BJ (cell line): ENCODE results near the gene CEP70. TPM values are rescaled to one million over a fixed set of nuclear protein-coding genes. Genes with fewer than 3 reads are reported as not detected.

ENCODE experiments used
- CTCF ChIA-PET: fragments of 350-600 bp; formaldehyde crosslinking; extraction: SDS; loops from one replicate; lab custom pipeline; 2021; ENCODE audit warnings: antibody characterized with exemption, inconsistent platforms; lab: Yijun Ruan, JAX
- POLR2A ChIA-PET: fragments of 300-600 bp; sonication (Branson Sonifier 250); formaldehyde crosslinking; extraction: SDS; loops from one replicate; lab custom pipeline; 2021; ENCODE audit warnings: antibody characterized with exemption; lab: Charles Lee
- DNase-seq: peaks from one replicate; pipeline ENCODE4 v3.0.0-alpha.2; 2011; ENCODE audit warnings: low read depth
- H3K27me3 ChIP-seq: 2 replicates; pipeline ENCODE4 v1.6.0; 2011; ENCODE audit warnings: low read length; ENCODE audit not compliant: control insufficient read depth, insufficient read depth
- H3K36me3 ChIP-seq: 2 replicates; pipeline ENCODE4 v1.5.1; 2011; ENCODE audit warnings: low read length; ENCODE audit not compliant: control insufficient read depth, insufficient read depth
- H3K4me3 ChIP-seq: 2 replicates; pipeline ENCODE4 v1.5.1; 2011; ENCODE audit warnings: low read depth, mild to moderate bottlenecking, control low read depth, low read length
- CTCF ChIP-seq: IDR thresholded peaks from 2 replicates; pipeline ENCODE4 v1.5.1; 2011; ENCODE audit warnings: low read depth, mild to moderate bottlenecking, control low read depth, inconsistent platforms, low read length, moderate library complexity; ENCODE audit not compliant: insufficient read depth
- polyA plus RNA-seq: library from polyadenylated mRNA; depleted of rRNA; stranded (reverse); fragments of >200 nt; gene quantifications from 2 replicates; pipeline ENCODE4 v1.2.3, GENCODE V29; 2011

Gene CEP70
- polyA plus RNA-seq, 1 experiment = 3.6 TPM

DNA sequence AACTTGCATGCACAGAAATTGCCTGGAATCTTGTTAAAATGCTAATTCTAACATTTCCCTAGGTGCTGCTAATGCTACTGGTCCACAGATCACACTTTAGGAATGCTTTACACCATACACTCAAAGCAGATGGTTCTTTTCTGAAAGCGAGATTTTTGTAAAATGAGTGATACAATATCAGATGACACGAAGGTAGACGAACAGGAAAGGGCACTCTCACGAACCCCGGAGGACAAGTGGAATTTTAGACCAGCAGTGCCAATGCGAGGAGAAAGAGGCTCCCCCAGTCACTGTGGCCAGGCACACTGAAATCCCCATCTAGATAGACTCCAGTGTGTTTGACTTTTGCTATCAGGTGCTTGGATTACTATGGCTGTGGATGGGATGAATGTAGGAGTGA, 35.5 kb upstream of the CEP70 start:
- ChIA-PET POLR2A (no interaction called here), CTCF (no interaction called here)
- no peak for TF ChIP-seq CTCF
- Histone ChIP-seq H3K4me3 (no peak overlapping the region), H3K27me3 (no peaks in the 10 kb centered on the region), H3K36me3 (peaks cover 1% of the 10 kb centered on the region; the same call in 1 of the 2 replicates)
- no peak for DNase-seq

DNA sequence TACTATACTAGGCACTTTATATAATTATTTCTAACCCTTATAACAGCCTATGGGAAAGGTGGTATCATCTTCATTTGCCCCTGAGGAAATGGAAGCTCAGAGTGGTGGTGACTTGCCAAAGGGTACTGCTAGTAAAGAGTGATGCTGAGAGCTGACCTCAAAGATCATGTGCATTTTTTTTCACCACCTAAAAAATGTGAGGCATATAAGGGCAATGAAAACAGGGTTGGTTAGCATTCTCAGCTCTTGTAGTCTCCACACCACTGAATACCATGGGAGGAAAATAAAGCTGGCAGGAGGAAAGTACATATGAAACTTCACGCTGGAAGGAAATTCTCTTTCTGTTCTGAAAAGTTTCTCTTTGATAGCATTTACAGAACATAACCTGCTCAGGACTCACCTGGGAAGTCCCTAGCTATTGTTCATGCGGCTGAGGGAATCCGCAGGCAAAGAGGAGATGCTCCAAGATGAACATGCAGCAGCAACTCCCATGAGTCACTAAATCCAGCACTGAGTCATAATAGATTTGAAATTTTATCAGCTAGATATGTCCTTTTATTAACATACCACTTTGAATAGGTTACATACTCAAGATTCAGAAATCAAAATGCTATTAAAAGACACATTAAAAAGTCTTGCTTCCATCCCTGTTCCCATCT, 31.8 kb upstream of the CEP70 start:
- no peaks in the 10 kb centered on the region for H3K27me3 ChIP-seq
- peaks cover 1% of the 10 kb centered on the region; the same call in 1 of the 2 replicates for H3K36me3 ChIP-seq
- CTCF ChIA-PET = interaction anchor here (1.0 to 2.7 kb wide), 2 partner anchors 31 to 290 kb away, joined by 3 to 8 read pairs; partner anchors contain the start of gene CEP70
- H3K4me3 ChIP-seq = no peak overlapping the region
- DNase-seq = no peak
- POLR2A ChIA-PET = no interaction called here
- TF ChIP-seq CTCF = no peak

GRCh38 chr3:138624518-138624917, 30.5 kb upstream of the CEP70 start:
- CTCF ChIA-PET = interaction anchor here (1.0 to 2.7 kb wide), 3 partner anchors 30 to 292 kb away, joined by 3 to 8 read pairs (median 3); partner anchors contain the start of gene CEP70
- H3K4me3 ChIP-seq = no peak overlapping the region
- H3K27me3 ChIP-seq = no peaks in the 10 kb centered on the region
- H3K36me3 ChIP-seq = no peaks in the 10 kb centered on the region; the same call in 1 of the 2 replicates
- no peak for DNase-seq
- POLR2A ChIA-PET = no interaction called here
- no peak for TF ChIP-seq CTCF

DNA sequence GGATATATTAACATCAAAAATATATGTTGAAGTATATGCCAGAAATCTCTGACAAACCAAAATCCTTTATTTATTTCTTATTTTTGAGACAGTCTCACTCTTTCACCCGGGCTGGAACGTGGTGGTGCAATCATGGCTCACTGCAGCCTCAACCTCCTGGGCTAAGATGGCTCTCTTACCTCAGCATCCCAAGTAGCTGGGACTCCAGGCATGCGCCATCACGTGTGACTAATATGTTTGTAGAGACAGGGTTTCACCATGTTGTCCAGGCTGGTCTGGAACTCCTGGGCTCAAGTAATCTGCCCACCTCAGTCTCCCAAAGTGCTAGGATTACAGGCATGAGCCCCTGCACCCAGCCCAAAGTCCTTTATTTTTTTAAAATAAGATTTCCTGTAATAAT, 26.4 kb upstream of the CEP70 start:
- CTCF ChIA-PET = no interaction called here
- POLR2A ChIA-PET = no interaction called here
- DNase-seq = no peak
- Histone ChIP-seq H3K36me3 (no peaks in the 10 kb centered on the region; the same call in 1 of the 2 replicates), H3K27me3 (no peaks in the 10 kb centered on the region), H3K4me3 (no peak overlapping the region)
- TF ChIP-seq CTCF = no peak

DNA sequence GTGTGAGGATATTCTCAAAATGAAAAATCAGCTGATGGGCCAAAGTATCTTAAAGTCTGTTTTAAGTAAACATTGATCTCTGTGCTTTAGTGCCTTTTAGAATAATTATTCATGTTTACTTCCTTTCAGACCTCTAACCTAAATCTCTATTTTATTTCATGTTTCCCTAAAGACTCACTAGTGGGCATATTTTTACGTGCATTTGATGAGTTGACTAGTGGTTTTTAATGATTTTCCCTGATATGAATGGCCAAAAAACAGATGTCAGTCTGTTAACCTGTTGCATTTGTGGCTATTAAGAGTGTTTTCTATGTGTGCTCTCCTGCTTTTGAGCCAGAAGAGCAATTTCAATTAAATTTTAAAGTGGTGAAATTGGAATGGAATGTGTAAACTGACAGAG, 21.4 kb upstream of the CEP70 start:
- Histone ChIP-seq H3K36me3 (no peaks in the 10 kb centered on the region), H3K4me3 (no peak overlapping the region), H3K27me3 (no peaks in the 10 kb centered on the region)
- ChIA-PET POLR2A (no interaction called here), CTCF (interaction anchor here (1.2 kb wide), 2 partner anchors 21 to 307 kb away, joined by 3 to 5 read pairs; partner anchors contain the start of gene CEP70)
- no peak for TF ChIP-seq CTCF
- no peak for DNase-seq
